Kasumi-1 (cell line): ENCODE data around the gene SLC12A7.

Source experiments
- DNase-seq, 2 experiments: peaks; one replicate each; lab custom pipeline; 2025; lab: John Stamatoyannopoulos, UW

SLC12A7 gene

DNA sequence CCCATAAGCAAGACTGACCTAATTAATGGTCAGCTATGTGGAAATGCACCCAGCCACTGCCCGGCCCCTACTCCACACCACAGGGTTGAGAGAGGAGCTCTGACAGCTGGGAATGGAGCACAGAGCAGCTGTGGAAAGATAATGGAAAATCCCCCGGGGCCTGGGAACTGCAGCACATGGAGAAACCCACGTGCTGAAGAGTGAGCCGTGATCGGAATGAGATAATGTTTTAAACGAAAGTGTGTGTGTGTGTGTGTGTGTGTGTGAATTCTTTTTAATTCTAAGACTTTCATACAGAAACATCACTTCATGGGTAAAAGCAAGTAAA, 13.1 kb upstream of the SLC12A7 start:
- no peak for DNase-seq

GRCh38 chr5:1124205-1125029, 12.6 kb upstream of the SLC12A7 start:
- DNase-seq = no peak

- no peak for DNase-seq
These were observed 11.7 kb upstream of the SLC12A7 start for GRCh38 chr5:1123418-1124147.

DNA sequence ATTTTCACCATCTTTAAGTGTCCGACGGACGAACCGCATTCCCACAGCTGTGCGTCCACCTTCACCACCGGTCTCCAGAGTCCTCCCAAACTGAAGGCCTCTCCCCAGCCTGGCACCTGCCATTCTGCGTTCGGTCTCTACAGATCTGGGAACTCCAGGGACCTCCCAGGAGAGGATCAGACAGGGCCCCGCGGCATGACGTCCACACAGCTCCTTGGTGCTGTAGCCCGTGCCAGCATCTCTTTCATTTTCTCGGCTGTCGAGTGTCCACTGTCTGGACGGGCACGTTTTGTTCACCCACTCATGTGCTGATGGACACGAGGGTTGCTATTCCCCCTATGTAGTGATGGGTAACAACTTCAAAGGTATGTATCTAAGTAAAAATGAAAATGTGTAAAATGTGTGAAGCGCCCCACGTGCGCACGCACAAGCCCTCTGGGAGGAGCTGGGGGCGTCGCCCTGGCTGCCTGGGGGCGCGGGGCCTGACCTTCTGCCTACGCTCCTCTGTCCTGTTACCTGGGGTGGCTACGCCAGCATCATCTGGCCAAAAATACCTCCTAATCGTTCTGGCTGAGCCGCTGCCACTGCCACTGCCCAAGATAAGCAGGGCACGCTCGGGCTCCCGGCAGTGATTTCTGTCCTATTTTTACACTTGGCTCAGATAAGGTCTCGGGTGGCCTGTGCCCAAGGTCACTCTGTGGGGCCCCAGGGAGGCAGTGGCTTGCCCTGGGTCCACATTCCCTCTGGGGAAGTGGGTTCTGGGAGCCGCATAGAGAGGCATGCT, 10.8 kb upstream of the SLC12A7 start:
- no peak for DNase-seq

GRCh38 chr5:1121891-1122290, 10.0 kb upstream of the SLC12A7 start:
- DNase-seq = no peak

- DNase-seq = no peak
These were observed 9.2 kb upstream of the SLC12A7 start for GRCh38 chr5:1121044-1121443.

DNA sequence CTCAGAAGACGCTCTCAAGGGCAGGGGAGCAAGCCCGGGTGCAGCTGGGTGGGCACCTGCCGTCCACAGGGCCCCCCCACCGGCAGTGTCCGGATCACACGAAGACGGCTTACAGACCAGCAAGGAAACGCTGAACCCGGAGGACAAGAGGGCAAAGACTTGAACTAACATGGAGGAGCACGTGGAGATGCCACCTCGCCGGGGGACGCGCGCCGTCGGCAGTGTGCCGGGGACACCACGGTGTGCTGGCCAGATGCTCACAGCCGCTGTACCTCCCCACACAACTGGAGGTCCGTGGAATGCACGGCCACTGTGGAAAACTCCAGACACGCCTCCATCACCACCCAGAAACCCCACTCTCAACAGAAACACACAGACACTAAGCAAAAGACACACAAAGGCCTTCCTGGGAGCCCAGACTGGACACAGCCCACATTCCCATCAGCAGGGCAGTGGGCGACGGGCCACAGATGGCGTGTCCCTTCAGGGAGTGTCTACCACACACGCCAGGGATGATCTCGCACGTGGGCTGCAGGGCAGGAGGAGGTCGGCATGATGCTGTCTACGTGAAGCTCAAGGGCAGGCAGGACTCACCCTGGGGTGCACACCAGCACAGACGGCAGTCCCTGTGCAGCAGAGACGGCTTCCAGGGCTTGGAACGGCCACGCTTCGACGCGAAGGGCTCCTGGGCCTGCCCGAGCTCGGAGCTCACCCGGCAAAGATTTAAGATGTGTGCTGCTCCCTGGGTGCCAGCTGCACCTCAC, 8.6 kb upstream of the SLC12A7 start:
- no peak for DNase-seq

GRCh38 chr5:1119312-1119831, 7.5 kb upstream of the SLC12A7 start:
- DNase-seq = no peak

GRCh38 chr5:1118738-1119137, 6.9 kb upstream of the SLC12A7 start:
- DNase-seq = no peak

- no peak for DNase-seq
These were observed 6.4 kb upstream of the SLC12A7 start for GRCh38 chr5:1118231-1118698.

- no peak for DNase-seq
These were observed 5.1 kb upstream of the SLC12A7 start for GRCh38 chr5:1116977-1117376.

DNA sequence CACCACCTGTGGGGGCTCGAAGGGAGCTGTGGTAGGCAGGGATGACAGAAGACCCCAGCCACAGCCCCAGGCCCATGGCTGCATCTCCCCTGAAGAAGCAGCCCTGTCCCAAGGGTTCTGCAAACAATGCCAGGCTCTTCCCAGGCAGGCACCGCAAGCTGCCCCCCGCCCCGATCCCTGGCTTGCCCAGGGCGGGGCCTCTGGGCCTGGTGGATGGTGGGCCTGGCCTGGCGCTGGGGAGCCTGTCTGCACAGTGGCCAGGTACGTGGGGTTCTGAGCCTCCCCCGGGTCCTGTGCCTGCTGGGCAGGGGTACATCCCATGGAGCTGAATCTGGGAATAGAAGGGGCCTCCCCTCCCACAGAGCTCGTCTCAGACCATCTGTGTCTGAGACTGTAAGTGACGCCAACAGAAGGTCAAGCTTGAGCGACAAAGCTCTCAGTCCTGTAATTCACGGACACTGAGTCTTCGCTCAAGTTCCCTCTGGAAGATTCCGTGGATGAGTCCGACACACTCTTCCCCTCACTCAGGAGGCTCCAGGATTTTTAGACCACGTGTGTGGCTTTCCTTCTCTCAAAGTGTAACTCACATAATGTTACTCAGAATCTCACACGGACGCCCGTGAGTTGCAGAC, 4.4 kb upstream of the SLC12A7 start:
- DNase-seq = no peak

DNA sequence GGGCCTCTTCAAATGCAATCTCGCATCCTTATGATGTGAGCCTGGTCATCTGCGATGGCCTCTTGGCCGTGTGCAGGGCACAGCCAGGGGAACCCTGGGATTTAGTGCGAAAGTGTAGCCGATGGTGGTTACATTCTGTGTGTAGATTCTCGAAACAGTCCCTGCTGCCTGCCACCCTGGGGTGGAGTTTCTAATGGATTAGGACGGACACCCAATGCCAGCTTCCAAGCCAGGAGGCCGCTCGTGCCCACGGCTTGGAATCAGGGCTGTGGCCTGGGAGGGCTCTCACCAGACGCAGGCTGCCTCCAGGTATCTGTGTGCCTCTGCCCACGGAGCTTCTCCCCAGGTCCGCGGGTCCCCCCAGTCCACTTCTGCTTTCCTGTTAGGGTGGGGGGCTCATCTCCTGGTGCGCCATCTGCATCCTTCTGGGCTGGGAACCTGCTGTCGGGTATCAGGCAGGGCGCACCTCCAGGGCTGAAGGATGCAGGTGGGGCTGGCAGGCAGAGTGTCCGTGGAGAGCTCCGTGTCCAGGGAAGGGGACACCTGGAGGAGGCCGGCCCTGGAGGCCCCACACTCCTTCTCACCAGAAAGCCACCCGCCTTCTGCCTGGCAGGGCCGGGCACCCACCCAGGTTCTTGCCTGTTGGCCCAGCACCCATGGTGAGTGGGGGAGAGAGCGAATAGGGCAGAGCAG, 3.4 kb upstream of the SLC12A7 start:
- DNase-seq = no peak

- no peak for DNase-seq
These were observed 2.1 kb upstream of the SLC12A7 start for GRCh38 chr5:1113805-1114586.

GRCh38 chr5:1113332-1113690, 1.4 kb upstream of the SLC12A7 start:
- no peak for DNase-seq

DNA sequence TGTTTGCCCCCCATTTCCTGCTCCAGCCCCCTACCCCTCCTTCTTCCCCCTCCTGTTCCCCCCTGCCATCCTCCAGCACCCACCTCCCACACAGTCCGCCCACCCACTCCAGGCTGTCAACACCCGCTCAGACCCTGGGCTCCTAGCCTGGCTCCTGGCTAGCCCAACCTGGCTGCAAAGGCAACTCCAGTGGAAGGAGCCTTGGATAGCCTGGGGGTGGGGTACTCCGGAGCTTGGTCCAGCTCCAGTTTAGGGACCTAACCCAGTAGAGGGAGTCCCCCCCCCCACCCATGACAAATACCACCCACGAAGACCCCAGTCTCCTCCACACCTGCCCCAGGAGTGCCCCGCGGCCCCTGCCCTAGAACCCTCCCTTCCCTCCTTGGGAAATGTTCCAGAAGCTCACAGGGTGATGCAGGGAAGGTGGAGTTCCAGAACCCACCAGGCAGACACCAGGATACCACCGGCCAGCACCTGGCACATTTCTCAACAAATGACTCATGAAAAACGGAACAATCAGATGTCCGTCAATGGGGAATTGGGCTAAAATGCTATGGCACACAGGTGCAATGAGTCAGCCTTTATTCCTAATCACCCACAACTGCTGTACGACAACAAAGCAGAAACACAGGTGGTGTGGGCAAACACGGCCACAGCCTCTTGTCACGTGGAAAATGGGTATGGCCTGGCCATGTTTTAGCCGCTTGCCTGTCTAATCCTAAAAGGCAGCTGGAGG, 901 bp upstream of the SLC12A7 start:
- DNase-seq = no peak

- no peak for DNase-seq
These were observed 579 bp downstream of the SLC12A7 start for GRCh38 chr5:1111241-1111726.

DNA sequence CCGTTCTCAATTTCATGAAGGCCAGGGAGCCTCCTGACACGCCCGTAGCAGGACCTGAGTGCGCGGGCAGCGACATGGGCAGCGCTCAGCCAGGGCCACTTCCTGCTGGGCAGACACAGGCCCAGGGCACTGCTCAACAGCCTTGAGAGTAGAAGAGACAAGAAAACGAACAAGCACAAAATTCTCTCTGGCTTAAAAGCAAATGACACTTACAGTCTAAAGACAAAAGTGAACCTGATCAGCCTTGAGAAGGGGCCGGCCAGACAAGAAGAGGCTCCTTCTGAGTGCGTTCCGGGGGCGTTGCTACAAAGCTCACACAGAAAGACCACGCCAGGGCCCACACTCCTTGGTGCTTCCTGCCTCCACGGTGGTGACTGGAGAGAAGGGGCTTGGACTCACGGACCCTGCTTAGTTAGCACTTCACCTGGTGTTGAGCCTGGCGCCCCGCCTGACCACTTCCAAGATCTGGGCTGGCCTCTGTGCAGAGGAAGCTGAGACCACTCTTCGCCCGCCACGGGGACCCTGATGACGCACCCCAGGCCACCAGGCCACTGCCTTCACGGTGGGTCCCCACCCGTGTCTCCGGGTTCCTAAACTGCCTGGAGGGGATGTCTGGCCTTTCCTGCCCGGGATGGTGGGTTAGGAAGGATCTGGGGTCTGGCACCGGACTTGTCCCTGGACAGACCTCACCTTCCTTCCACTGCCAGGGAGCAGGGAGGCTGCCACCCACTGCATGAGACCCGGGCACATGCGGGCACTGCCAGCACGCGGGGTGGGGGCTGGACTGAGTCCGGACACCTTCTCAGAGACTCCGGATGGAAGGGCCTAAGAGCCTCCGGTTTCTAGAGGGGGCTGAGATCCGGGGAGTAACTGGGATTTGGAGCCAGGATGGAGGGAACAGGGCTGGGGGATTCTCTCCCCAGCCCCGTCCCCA, 1.3 kb downstream of the SLC12A7 start:
- DNase-seq = no peak
